ENCODE results near the gene BIN1.
"Not testable (repeated sequence)": the region's sequence is repeated elsewhere in the genome, so short reads cannot be mapped to it uniquely, and the experiment has no call there.

BIN1 gene

GRCh38 chr2:127034051-127034450 lies 72.9 kb downstream of the BIN1 start:
- no peak for ATAC-seq (ENCODE audit: insufficient read depth, low read depth)
- Histone ChIP-seq H3K4me2 (ENCODE audit: insufficient read depth, low read length) (no peak overlapping the region), H3K4me3 (ENCODE audit: low read depth in 1 of 2, low read length in 2 of 2) (no peak overlapping the region), H3K27me3 (ENCODE audit: insufficient read depth, low read length, poor library complexity) (peaks cover 10% of the 10 kb centered on the region), H4K20me1 (ENCODE audit: insufficient read depth, low read length) (no peaks in the 10 kb centered on the region), H3K9ac (ENCODE audit: low read depth, low read length) (no peak overlapping the region), H3K9me3 (ENCODE audit: insufficient read depth, low read length, severe bottlenecking) (no peaks in the 10 kb centered on the region), H2AFZ (ENCODE audit: low read depth, low read length) (no peak overlapping the region), H3K79me2 (ENCODE audit: insufficient read depth, low read length) (no peaks in the 10 kb centered on the region), H3K27ac (ENCODE audit: low read length) (no peak overlapping the region), H3K36me3 (ENCODE audit: insufficient read depth, low read length) (no peaks in the 10 kb centered on the region), H3K4me1 (ENCODE audit: insufficient read depth, low read length) (no peaks in the 10 kb centered on the region)
- DNase-seq = no peak
- no peak for TF ChIP-seq CTCF (IDR thresholded peaks at IDR 0.05; ENCODE audit: borderline replicate concordance, extremely low read depth, low read length, poor library complexity, severe bottlenecking)
- TF ChIP-seq EZH2 (IDR thresholded peaks at IDR 0.05; ENCODE audit: borderline replicate concordance, low read depth, low read length, severe bottlenecking) = no peak

- no peak overlapping the region for H3K9ac ChIP-seq (ENCODE audit: low read depth, low read length)
- no peak overlapping the region for H2AFZ ChIP-seq (ENCODE audit: low read depth, low read length)
- H3K79me2 ChIP-seq (ENCODE audit: insufficient read depth, low read length) = no peaks in the 10 kb centered on the region
- no peaks in the 10 kb centered on the region for H3K9me3 ChIP-seq (ENCODE audit: insufficient read depth, low read length, severe bottlenecking)
- no peak for ATAC-seq (ENCODE audit: insufficient read depth, low read depth)
- DNase-seq = no peak
- H3K4me2 ChIP-seq (ENCODE audit: insufficient read depth, low read length) = no peak overlapping the region
- H3K4me3 ChIP-seq (ENCODE audit: low read depth in 1 of 2, low read length in 2 of 2) = no peak overlapping the region
- TF ChIP-seq EZH2 (IDR thresholded peaks at IDR 0.05; ENCODE audit: borderline replicate concordance, low read depth, low read length, severe bottlenecking) (no peak), CTCF (IDR thresholded peaks at IDR 0.05; ENCODE audit: borderline replicate concordance, extremely low read depth, low read length, poor library complexity, severe bottlenecking) (no peak)
- H3K27ac ChIP-seq (ENCODE audit: low read length) = no peak overlapping the region
- H3K36me3 ChIP-seq (ENCODE audit: insufficient read depth, low read length) = no peaks in the 10 kb centered on the region
- H3K27me3 ChIP-seq (ENCODE audit: insufficient read depth, low read length, poor library complexity) = peaks cover 10% of the 10 kb centered on the region
- H3K4me1 ChIP-seq (ENCODE audit: insufficient read depth, low read length) = no peaks in the 10 kb centered on the region
- no peaks in the 10 kb centered on the region for H4K20me1 ChIP-seq (ENCODE audit: insufficient read depth, low read length)
Observed at GRCh38 chr2:127032621-127033020, 74.3 kb downstream of the BIN1 start.

GRCh38 chr2:127029350-127030051 lies 77.5 kb downstream of the BIN1 start:
- no peak for DNase-seq
- H3K9ac ChIP-seq (ENCODE audit: low read depth, low read length) = no peak overlapping the region
- no peaks in the 10 kb centered on the region for H4K20me1 ChIP-seq (ENCODE audit: insufficient read depth, low read length)
- TF ChIP-seq EZH2 (IDR thresholded peaks at IDR 0.05; ENCODE audit: borderline replicate concordance, low read depth, low read length, severe bottlenecking) (no peak), CTCF (IDR thresholded peaks at IDR 0.05; ENCODE audit: borderline replicate concordance, extremely low read depth, low read length, poor library complexity, severe bottlenecking) (no peak)
- ATAC-seq (ENCODE audit: insufficient read depth, low read depth) = no peak
- H3K9me3 ChIP-seq (ENCODE audit: insufficient read depth, low read length, severe bottlenecking) = no peaks in the 10 kb centered on the region
- H3K79me2 ChIP-seq (ENCODE audit: insufficient read depth, low read length) = no peaks in the 10 kb centered on the region
- H3K36me3 ChIP-seq (ENCODE audit: insufficient read depth, low read length) = no peaks in the 10 kb centered on the region
- H3K27me3 ChIP-seq (ENCODE audit: insufficient read depth, low read length, poor library complexity) = peaks cover 10% of the 10 kb centered on the region
- H2AFZ ChIP-seq (ENCODE audit: low read depth, low read length) = no peak overlapping the region
- H3K4me1 ChIP-seq (ENCODE audit: insufficient read depth, low read length) = no peaks in the 10 kb centered on the region
- H3K4me3 ChIP-seq (ENCODE audit: low read depth in 1 of 2, low read length in 2 of 2) = no peak overlapping the region
- no peak overlapping the region for H3K4me2 ChIP-seq (ENCODE audit: insufficient read depth, low read length)
- H3K27ac ChIP-seq (ENCODE audit: low read length) = no peak overlapping the region

GRCh38 chr2:127028745-127029144 lies 78.2 kb downstream of the BIN1 start:
- H3K9ac ChIP-seq (ENCODE audit: low read depth, low read length); H3K4me1 ChIP-seq (ENCODE audit: insufficient read depth, low read length); H4K20me1 ChIP-seq (ENCODE audit: insufficient read depth, low read length); H3K36me3 ChIP-seq (ENCODE audit: insufficient read depth, low read length); H3K27me3 ChIP-seq (ENCODE audit: insufficient read depth, low read length, poor library complexity); DNase-seq; H3K4me2 ChIP-seq (ENCODE audit: insufficient read depth, low read length); H3K9me3 ChIP-seq (ENCODE audit: insufficient read depth, low read length, severe bottlenecking); H3K4me3 ChIP-seq (ENCODE audit: low read depth in 1 of 2, low read length in 2 of 2); H2AFZ ChIP-seq (ENCODE audit: low read depth, low read length); H3K79me2 ChIP-seq (ENCODE audit: insufficient read depth, low read length); ATAC-seq (ENCODE audit: insufficient read depth, low read depth); H3K27ac ChIP-seq (ENCODE audit: low read length): not testable (repeated sequence)

Data from DND-41 (cell line).